Measurements from ENCODE around the gene STRADA.

The STRADA gene

DNA sequence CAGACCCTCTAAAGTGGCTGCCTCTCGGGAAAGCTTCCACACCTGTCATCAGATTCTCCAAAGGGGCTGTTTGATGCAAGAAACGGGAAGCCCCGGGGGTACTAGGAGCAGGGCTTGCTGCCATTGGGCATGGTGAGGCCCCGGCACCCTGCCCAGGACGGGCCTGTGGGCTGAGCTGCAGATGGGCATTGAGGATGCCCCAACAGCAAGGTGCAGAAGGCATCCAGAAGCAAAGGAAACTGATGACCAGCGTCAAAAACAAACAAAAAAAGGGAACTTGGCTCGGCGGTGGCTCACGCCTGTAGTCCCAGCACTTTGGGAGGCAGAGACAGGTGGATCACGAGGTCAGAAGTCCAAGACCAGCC, 40.2 kb downstream of the STRADA start:
- DNase-seq (ENCODE audit: low spot score): peak; percentile 38

DNA sequence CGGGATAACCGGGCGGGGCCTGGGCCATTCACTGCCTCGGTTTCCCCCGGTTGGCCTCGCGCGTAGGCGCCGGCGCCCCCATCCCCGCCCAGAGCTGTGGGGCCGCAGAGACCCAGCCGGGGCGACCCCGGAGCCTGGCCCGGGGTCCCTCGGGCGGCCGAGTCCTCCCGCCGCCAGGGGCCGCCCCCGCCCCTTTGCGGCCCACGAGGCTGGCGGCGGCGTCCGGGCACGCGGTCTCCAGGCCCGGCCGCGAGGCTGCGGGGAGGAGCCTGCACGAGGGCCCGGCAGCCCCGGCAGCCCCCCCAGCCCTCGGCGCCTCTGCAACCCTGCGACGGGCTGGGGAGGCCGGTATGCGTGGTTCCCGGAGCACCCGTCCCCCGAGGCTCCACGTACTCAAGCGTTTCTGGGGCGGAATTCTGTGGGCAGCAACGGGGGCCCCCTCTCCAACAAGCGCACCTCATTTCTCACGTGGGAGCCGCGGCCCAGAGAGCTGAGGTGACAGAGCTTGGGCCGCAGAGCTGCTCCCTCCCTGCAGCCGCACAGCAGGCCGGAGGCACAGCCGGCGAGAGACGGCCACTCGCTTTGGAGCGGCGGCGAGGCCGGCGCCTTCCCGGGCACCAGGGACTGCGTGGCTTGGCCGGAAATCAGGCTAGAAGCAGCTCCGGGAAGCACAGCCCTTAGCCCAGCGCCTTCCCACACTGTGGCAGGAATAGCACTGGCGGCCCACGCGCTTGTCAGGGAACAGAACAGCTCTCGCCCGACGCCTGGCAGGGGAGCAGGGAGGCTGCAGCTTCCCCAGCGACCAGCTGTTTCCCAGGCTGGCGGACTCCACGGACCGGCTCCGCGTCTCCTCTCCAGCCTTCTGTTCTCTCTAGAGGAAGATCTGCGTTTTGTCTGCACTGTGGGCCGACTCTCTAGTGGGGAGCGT, 40.8 kb downstream of the STRADA start:
- peak; percentile 71 for DNase-seq (ENCODE audit: low spot score)

GRCh38 chr17:63699638-63700527, 41.7 kb downstream of the STRADA start, which contains the start of gene LIMD2:
TSS of gene LIMD2 (minus strand) at chr17:63700125. CDS start at chr17:63699298, 827 bp downstream.
- DNase-seq (ENCODE audit: low spot score): peak; percentile 89

GRCh38 chr17:63698886-63699637, 42.5 kb downstream of the STRADA start:
- DNase-seq (ENCODE audit: low spot score): peak; percentile 89

DNA sequence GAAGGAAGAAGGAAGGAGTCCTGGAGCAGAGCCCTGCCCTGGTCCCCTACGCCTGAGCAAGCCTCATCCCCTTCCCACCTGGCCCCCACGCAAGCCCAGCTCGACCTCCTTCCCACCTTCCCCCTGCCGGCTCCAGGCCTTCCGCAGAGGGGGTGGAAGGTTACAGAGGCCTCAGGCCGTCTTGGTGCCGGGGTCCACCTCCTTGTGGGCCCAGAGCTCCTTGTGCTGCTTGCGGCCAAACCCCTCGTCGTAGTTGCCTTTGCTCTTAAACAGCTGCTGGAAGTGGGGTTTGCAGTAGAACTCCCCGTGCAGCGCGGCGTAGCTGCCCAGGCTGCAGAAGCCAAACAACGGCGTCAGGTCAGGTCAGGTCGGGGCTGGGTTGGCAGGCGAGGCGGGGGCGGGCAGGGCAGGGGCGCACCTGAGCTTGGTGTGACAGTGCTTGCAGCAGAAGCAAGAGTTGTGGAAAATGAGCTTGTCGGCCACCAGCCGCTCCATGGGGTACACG, 43.2 kb downstream of the STRADA start:
- peak; percentile 42 for DNase-seq (ENCODE audit: low spot score)

DNA sequence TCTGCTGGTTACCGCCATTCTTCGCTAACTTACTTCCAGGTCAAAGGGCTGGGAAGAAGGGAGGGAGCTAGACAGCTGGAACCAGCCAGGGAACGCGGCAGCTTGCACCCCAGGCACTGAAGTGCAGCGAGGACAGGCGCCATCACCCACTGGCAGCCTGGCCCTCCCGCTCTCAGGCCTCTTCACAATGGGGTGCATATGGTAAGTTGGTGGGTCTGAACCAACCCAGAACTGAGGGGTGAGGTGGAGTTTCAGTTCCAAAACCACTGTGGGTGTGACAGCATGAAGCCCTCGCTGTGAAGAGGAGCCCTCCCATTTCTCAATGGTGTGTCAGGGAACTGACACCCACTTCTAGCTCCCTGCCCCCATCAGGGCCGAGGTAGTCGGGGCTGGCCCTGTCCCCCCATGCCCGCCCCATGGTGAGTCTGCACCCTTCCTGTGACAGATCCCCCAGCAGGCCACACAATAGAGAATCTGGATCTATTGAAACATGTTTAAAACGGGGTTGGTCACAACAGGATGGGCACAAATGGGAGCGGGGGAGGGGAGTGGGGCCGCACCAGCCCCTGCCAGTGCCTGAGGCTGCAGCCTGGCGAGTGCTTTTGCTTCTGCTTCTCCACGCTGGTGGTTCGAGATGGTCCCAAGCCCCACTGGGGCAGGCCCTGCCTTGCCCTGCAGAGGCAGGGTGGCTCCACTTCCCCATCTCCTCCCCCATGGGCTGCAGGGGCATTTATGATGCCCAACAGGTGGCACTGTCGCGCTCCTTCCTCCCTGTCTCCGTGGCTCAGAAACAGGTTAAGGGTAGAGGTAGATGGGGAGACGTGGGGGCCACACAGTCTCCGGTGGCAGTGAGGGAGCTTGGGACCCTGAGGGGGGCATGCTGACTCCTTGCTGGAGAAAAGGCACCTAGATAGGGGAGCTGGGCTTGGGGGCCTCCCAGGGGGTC, 44.0 kb downstream of the STRADA start:
- DNase-seq (ENCODE audit: low spot score): peak; percentile 86

- DNase-seq (ENCODE audit: low spot score): peak; percentile 57
Measured at GRCh38 chr17:63696381-63696961, 45.1 kb downstream of the STRADA start.

- no peak for DNase-seq (ENCODE audit: low spot score)
Measured at GRCh38 chr17:63695889-63696288, 45.7 kb downstream of the STRADA start.

DNA sequence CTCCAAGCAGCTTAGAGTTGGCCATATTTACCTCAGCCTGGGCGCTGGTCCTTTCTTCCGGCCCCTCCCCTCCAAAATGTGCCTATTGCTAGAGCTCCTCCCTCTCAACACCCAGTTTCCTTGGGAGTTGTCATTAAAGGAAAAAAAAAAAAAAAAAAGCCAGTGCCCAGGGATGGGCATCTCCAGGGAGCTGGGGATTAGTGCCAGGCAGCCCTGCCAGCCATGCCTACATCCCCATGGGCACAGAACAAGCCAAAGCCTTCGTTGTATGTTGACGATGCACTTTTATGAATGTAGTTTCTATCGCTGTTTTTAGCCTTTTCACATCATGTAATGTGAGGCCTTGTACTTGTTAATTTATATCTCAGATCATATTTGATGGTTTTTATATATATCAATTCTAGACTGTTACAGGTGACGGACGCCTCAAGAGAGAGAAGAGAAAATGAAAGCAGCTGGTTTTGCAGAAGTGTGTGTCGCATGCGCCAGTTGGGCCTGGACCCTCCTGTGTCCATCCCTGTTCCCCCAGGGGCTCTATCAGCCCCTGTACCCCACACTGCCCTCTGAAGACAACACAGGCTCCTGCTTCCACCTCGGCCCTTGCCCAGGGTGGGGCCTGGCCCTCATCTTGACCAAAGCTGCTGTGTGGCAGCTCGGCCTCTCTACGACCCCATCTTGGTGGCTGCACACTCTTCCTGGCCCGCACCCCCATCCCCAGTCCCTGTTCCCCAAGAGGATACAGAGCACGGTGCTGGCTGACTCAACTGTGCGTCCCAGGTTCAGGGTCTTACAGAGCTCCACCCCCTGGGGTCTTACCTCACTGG, 46.4 kb downstream of the STRADA start:
- peak; percentile 39 for DNase-seq (ENCODE audit: low spot score)

GRCh38 chr17:63694229-63694949, 47.2 kb downstream of the STRADA start:
- DNase-seq (ENCODE audit: low spot score): peak; percentile 32

- DNase-seq (ENCODE audit: low spot score): no peak
Measured at GRCh38 chr17:63693411-63694113, 48.0 kb downstream of the STRADA start.

DNA sequence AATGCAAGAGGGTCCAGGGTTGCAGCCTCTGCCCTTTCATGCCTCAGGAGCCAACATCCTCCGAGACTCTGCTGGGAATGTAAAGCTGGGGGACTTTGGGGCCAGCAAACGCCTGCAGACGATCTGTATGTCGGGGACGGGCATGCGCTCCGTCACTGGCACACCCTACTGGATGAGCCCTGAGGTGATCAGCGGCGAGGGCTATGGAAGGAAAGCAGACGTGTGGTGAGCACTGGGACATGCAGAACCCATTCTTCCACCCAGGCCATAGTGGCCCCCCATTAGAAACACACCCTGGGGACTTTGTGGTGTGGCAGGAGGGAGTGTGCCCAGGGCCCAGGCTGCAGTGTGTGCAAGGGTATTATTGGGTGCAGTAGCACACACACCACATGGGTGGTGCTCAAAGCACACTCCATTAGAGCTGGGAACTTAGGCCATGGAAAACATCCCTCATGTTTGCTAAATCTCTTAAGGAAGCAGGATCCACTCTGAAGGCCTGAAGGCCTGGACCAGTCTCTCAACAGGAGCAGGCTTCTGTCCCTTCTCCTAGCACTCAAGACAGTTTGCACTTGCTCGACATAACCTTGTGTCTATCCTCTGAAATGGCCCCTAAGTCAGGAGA, 49.3 kb downstream of the STRADA start:
- no peak for DNase-seq (ENCODE audit: low spot score)

GRCh38 chr17:63689479-63689878, 52.1 kb downstream of the STRADA start:
- DNase-seq (ENCODE audit: low spot score): no peak

DNA sequence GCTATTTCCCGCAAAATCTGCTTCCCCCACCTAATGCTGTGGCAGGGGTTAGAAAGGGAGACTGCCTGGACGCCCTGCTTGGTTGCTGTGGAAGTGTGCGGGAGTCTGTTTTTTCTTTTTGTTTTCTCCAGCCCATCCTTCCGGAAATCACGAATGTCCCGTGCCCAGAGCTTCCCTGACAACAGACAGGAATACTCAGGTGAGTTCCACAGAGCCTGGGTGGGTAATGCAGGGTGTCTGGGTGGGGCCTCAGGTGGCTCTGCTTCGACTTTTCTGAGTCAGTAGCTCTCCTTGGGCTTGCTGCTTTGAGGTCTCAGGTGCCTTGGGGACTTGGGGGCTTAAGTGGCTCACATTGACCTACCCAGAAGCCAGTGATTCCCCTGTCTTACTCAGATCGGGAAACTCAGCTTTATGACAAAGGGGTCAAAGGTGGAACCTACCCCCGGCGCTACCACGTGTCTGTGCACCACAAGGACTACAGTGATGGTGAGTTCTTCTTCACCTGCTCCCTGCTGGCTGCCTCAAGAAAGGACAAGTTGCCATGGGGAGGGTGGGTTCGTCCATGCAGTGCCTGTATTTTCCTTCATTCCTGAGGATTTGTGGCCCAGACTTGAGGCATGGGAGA, 53.1 kb downstream of the STRADA start:
- DNase-seq (ENCODE audit: low spot score): no peak

DNA sequence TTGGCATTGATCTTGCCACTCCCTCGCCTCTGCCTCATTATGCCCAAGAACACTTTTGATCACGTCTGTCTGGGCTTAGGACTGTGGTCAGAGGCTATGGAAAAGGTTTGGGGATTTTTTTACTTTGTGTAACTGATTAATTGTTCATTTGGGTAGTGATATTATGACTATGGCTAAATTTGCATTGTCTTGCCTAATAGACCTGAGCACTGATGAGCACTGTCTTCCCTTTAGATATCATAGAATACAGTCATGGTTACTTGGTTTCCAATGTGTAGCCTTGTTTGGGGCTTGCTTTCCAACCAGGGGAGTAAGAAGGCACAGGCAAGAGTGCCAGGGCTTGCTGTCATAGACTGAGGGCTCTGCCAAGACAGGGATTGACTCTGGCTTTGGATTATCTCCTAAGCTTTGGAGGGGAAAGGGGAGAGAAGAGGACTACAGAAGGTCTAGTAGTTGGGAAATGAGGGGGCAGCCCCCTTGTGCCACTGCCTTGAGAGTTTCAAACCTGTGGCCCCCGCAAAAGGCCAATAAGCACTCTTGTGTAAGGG, 55.4 kb downstream of the STRADA start:
- no peak for DNase-seq (ENCODE audit: low spot score)

DNA sequence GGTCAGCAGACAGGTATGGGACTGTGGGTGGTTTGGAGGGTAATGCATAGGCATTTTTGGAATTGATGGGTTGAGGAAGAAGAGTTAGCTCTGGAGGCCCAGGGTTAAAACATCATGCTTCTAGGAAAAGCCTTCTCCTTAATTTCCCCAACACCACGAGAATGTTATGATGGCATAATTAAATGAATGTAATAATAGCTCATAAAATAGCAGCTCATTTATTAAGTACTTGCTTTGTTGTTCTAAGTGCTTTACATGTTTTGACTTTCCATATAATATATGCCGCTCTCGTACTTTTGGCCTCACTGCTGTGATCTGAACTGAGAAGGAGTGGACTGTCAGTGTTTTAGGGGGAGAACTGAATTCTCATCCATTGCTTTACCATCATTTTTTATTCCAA, 56.0 kb downstream of the STRADA start:
- no peak for DNase-seq (ENCODE audit: low spot score)

- DNase-seq (ENCODE audit: low spot score): no peak
Measured at GRCh38 chr17:63685041-63685440, 56.6 kb downstream of the STRADA start.

Data from germinal center (tissue), 1 donor.